C4-2B (cell line): ENCODE data around the gene SPTLC3.

Experiments
- CTCF ChIP-seq: fragments of 450-650 bp; conservative IDR thresholded peaks from 2 replicates; pipeline ENCODE4 v1.5.1; 2017; ENCODE audit warnings: mild to moderate bottlenecking
- ZFX ChIP-seq: fragments of 450-650 bp; IDR thresholded peaks from 2 replicates; pipeline ENCODE4 v1.6.1; 2017

GRCh38 chr20:13149371-13150105 lies 140.8 kb downstream of the SPTLC3 start:
- no peak for TF ChIP-seq CTCF
- TF ChIP-seq ZFX = no peak
